GM20431 (cell line): Measurements from ENCODE around the gene TOMM40L.
"Not testable (repeated sequence)": the region's sequence is repeated elsewhere in the genome, so short reads cannot be mapped to it uniquely, and the experiment has no call there.

Experiments used
- in situ Hi-C: fragments of 300-500 bp; cut with MseI, MboI; formaldehyde crosslinking; loops from one replicate; pipeline ENCODE4 v1.15.0; 2020; ENCODE audit warnings: low sequenced_read_pairs; ENCODE audit not compliant: unreplicated experiment

The TOMM40L gene

GRCh38 chr1:161242313-161242712 lies 16.5 kb downstream of the TOMM40L start:
- in situ Hi-C loops, result no loop called here

DNA sequence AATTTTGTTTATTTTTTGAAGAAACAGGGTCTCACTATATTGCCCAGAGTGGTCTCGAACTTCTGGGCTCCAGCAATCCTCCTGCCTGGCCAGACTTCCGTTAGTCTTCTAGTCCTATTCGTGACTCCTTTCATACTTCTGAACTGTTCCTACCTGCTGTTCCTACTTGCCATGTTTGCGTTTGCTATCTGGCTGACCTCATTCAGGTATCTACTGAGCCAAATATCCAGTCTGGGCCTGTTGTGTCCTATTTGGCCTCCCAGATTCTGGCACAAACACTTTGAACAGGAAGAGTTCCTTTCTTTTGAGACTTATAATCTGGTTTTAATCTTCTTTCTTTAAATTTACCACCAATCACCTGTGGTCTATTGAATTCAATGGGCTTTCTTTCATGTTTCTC lies 19.0 kb downstream of the TOMM40L start:
- in situ Hi-C loops, result no loop called here

GRCh38 chr1:161250100-161250499 lies 24.2 kb downstream of the TOMM40L start:
- in situ Hi-C loops, result not testable (repeated sequence)

DNA sequence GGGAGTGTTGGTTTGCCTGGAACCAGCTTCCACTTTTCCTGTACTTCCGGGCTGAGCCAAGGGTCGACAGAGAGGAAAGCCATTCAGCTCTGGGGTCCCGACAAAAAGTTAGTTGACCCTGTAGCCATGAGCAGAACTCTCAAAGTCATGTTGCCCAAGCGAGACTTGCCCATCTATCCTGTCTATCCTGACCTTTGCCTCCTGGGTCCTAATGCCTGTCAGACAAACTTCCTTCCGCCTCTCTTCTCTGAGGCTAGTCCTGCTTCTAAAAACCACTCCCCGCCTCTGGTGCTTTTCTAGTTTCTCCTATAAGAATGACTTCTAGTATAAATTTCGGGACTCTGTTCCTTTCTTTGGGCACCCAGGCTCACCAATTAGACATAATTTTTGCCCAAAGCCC lies 25.0 kb downstream of the TOMM40L start:
- in situ Hi-C loops, result no loop called here

DNA sequence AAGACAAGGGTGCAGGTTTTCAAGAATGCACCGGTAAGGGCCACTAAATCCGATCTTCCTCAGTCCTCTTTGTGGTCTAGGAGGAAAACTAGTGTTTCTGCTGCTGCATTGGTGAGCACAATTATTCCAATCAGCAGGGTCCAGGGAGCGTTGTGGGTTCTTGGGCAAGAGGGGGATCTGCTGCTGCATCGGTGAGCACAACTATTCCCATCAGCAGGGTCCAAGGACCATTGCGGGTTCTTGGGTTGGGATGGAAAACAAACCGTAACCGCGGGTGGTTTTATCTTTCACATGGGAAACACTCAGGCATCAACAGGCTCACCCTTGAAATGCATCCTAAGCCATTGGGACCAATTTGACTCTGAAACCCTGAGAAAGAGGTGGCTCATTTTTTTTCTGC lies 25.7 kb downstream of the TOMM40L start:
- in situ Hi-C loops, result no loop called here

DNA sequence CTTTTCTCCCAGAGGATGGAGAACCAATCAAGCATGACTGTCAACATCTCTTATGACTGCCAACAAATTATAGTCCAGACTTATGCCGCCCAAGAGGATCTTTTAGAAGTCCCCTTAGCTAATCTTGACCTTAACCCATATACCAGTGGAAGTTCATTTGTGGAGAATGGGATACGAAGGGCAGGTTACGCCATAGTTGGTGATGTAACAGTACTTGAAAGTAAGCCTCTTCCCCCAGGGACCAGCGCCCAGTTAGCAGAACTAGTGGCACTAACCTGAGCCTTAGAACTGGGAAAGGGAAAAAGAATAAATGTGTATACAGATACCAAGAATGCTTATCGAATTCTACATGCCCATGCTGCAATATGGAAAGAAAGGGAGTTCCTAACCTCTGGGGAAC lies 29.4 kb downstream of the TOMM40L start:
- in situ Hi-C loops, result not testable (repeated sequence)

GRCh38 chr1:161255955-161256520 lies 30.2 kb downstream of the TOMM40L start:
- in situ Hi-C loops, result not testable (repeated sequence)

- in situ Hi-C loops, result not testable (repeated sequence)
Observed at GRCh38 chr1:161257109-161257508, 31.2 kb downstream of the TOMM40L start.

DNA sequence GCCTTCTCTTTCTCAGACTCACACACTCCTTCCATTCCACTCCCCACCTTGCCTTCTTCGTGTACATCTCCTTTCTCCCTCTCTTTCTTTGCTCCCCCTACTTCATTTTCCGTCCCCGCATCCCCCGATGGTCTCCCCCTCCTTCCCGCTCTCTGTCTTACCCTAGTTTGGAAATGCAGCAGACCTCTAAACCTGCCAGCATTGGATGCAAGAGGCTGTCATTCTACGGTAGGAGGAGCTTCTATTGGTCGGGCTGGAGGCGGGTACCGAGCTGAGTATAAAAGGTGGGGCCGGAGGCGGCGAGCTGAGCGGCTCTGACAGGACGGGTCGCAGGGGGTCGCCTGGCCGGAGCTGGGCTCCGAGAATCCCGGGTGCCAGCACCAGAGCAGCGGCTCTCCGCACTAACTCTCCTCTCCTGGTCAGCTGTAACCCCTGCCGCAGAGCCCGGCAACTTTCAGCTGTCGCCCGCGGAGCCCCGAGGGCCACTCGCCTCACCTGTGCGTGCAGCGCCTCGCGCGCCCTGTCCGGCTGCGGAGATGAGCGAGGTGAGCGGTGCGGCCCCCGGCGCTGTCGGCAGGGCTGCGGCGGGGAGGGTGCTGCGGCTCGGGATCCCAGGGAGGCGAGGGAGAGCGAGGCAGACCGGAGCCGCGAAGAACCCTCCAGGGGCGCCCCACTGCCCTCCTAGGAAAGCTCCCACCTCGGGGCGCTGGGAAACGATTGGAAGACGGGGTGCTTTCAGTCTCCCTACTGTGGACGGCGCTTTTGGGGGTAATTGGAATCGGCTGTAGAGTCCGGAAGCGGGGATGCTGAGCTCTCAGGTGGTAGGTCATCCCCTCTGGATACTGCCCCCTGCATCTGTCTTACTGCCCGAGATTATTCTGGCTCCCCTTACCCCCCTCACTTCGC lies 32.8 kb downstream of the TOMM40L start, which contains the start of gene PCP4L1:
TSS of gene PCP4L1 (plus strand) at position 307 of the 906 bp plus-strand sequence. CDS start at position 537, 230 bp downstream.
- in situ Hi-C loops, result no loop called here

- in situ Hi-C loops, result no loop called here
Observed at GRCh38 chr1:161259345-161259702, 33.5 kb downstream of the TOMM40L start.

DNA sequence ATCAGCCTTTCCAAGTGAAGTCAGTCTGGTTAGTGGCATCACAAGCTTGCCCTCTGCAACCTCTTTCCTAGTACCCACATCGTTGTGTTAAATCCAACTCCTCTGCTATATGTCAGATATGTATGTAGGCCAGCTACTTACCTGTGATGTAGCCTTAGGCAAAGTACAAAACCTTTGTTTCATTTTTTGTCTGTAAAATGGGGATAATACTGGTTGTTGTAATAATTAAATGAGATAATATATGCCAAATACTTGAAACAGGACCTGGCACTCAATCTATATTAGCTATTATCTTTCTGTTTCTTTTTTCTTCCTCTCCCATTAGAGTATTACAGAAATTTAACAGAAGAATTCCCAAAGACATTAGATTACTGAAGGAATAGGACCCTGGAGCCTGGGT lies 33.9 kb downstream of the TOMM40L start:
- in situ Hi-C loops, result no loop called here

- in situ Hi-C loops, result no loop called here
Observed at GRCh38 chr1:161260376-161261260, 34.8 kb downstream of the TOMM40L start.

- in situ Hi-C loops, result no loop called here
Observed at GRCh38 chr1:161261261-161262235, 35.7 kb downstream of the TOMM40L start.

GRCh38 chr1:161265305-161265704 lies 39.4 kb downstream of the TOMM40L start:
- in situ Hi-C loops, result no loop called here

- in situ Hi-C loops, result no loop called here
Observed at GRCh38 chr1:161266202-161266601, 40.3 kb downstream of the TOMM40L start.

- in situ Hi-C loops, result no loop called here
Observed at GRCh38 chr1:161266836-161267235, 41.0 kb downstream of the TOMM40L start.

- in situ Hi-C loops, result no loop called here
Observed at GRCh38 chr1:161267321-161267720, 41.5 kb downstream of the TOMM40L start.

- in situ Hi-C loops, result no loop called here
Observed at GRCh38 chr1:161273402-161273801, 47.5 kb downstream of the TOMM40L start.

DNA sequence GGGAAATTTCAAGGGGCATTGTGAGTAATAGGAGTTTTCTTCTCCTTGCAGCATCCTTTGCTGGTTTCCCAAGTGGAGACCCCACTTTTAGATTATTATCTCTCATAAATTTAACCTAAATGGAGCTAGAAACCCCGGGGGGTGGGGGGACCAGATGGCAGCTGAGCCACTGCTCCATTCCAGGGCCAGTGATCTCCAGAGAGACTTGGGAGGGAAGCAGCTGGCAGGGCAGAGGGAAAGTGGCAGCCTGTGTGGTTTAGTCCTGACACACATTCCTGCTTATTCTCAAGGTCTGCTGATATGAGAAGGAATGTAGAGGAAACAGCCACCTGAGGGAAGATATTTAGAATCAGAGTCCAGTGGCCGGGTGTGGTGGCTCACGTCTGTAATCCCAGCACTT lies 49.0 kb downstream of the TOMM40L start:
- in situ Hi-C loops, result no loop called here
